GM18520 (cell line): Measurements from ENCODE around the gene GOLGA8M.
"Not testable (repeated sequence)": the region's sequence is repeated elsewhere in the genome, so short reads cannot be mapped to it uniquely, and the experiment has no call there.

Experiments used
- ATAC-seq: cut with Tn5 transposase; IDR thresholded peaks from one replicate; pipeline ENCODE4 v1.9.1; 2021; ENCODE audit not compliant: unreplicated experiment

GOLGA8M gene, protein sequence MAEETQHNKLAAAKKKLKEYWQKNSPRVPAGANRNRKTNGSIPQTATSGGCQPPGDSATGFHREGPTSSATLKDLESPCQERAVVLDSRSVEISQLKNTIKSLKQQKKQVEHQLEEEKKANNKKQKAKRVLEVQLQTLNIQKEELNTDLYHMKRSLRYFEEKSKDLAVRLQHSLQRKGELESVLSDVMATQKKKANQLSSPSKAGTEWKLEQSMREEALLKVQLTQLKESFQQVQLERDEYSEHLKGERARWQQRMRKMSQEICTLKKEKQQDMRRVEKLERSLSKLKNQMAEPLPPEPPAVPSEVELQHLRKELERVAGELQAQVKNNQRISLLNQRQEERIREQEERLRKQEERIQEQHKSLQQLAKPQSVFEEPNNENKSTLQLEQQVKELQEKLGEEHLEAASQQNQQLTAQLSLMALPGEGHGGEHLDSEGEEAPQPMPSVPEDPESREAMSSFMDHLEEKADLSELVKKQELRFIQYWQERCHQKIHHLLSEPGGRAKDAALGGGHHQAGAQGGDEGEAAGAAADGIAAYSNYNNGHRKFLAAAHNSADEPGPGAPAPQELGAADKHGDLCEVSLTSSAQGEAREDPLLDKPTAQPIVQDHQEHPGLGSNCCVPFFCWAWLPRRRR

DNA sequence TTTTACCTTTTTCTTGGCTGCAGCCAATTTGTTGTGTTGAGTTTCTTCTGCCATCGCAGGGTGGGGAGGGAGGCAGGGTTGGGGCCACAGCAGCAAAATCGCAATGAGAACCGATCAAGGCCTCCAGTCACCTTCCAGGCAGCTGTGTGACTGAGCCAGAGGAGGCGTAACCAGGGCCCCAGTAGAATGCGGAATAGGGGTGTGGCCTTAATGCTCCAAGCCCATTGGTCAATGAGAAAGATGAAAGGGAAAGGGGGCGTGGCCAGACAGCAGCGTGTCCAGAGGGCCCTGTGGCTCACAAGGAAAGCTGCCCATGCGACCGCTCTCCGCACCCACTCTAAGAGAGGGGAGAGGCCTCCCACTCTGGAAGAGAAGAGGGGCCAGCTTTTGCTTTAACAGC lies at the start of gene GOLGA8M:
Gene GOLGA8M (minus strand): TSS at position 152 of the 400 bp plus-strand sequence. CDS start 98 bp downstream, at position 54.
- ATAC-seq = not testable (repeated sequence)

GRCh38 chr15:28742890-28743289 lies 30.7 kb upstream of the GOLGA8M start:
- ATAC-seq = not testable (repeated sequence)

DNA sequence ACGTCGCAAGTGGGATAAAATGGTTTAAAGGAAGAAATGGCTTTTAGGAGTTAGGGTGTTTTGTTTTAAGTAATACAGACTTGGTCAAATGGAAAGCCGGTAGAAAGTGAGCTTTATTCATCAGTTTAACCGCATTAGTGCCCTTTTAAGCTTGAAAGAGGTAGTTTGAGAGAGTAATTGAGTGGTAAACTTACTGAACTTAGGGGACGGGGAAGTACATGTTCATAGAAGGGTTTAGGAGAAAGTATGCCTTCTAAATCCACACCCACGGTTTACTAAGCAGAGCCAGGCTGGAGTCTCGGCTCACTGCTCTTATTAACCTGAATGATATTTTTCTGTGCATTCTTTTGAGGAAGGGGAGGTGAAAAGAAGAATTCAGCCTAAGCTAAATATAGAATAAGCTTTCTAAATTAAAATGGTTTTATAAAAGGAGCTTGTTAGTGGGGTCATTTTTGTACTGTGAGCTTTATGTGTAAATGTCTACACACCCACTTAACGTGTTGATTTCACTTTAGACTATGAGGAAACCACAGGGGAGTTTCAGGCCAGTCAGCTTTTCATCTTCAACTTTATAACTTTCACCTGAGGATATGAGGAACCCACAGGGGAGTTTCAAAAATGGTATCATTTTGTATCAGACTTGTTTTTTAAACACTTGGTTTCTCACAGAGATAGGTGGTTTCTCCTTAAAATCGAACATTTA lies 26.5 kb upstream of the GOLGA8M start:
- peak; percentile 64 for ATAC-seq

GRCh38 chr15:28738200-28738561 lies 26.0 kb upstream of the GOLGA8M start:
- not testable (repeated sequence) for ATAC-seq

DNA sequence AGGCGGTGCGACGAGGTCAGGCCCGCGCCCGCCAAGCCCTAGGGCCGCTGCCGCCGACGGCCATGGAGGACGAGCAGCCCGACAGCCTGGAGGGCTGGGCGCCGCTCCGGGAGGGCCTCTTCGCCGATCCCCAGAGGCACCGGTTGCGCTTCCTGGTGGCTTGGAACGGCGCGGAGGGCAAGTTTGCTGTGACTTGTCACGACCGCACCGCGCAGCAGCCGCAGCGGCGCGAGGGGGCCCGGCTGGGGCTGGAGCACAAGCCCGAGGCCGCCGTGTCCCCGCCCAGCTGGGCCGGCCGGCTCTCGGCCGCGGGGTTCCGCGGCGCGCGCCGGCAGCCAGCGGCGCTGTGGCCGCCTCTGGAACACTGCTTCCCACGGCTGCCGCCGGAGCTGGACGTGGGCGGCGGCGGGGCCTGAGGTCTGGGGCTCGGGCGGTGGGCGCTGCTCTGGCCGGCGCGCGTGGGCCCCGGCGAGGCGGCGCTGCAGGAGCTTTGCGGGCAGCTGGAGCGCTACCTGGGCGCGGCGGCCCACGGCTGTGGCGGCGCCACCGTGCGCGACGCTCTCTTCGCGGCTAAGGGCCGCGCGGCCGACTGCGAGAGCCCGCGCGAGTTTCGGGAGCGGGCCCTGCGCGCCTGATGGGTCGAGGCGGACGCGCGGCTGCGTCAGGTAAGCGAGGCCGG lies 25.4 kb upstream of the GOLGA8M start:
- ATAC-seq = not testable (repeated sequence)

DNA sequence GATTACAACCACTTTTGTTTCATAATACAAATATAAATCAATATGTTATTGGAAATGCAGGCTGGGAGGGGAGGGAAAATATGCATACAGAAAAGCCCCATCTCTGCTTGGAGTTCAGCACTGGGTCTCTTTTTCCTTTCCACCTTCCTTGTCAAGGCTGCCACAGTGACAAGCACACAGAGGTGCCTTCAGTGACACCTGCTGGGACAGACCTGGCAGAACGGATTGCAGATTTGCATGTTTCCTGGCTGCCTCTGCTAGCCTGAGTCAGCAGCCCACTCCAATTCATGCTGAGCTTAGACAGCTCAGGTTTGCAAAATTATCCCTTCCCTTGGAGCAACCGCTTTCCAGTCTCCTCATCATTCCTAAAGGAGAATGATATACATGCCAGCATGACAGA lies 15.8 kb upstream of the GOLGA8M start:
- ATAC-seq = not testable (repeated sequence)

DNA sequence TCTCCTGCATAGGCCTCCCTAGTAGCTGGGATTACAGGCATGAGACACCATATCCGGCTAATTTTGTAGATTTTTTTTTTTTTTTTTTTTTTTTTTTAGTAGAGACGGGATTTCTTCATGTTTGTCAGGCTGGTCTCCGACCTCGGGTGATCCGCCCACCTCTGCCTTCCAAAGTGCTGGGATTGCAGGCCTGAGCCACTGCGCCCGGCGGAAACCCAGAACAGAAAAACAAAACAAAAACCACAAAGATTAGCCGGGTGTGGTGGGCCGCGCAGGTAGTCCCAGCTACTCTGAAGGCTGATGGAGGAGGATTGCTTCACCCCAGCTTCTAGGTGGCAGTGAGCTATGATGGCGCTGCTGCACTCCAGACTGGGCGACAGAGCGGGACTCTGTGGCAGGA lies 14.8 kb upstream of the GOLGA8M start:
- ATAC-seq = not testable (repeated sequence)

DNA sequence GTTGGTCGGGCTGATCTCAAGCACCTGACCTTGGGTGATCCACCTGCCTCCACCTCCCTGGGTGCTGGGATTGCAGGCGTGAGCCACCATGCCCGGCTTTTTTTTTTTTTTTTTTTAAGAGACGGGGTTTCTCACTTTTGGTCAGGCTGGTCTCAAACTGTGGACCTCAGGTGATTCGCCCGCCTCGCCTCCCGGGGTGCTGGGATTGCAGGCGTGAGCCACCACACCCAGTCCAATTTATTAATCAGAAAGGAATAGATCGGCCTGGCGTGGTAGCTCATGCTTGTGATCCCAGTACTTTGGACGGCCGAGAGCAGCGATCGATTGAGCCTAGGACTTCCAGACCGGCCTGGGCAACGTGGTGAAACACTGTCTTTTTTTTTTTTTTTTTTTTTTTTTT lies 13.9 kb upstream of the GOLGA8M start:
- ATAC-seq = no peak

DNA sequence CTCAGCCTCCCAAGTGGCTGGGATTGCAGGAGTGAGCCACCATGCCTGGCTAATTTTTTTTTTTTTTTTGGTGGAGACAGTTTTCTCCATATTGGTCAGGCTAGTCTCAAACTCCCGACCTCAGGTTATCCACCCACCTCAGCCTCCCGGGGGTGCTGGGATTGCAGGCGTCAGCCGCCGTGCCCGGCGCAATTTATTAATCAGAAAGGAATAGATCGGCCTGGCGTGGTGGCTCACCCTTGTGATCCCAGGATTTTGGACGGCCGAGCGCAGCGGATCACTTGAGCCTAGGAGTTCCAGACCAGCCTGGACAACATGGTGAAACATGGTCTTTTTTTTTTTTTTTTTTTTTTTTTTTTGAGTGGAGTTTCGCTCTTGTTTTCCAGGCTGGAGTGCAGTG lies 13.3 kb upstream of the GOLGA8M start:
- ATAC-seq = no peak

- ATAC-seq = not testable (repeated sequence)
Measured at GRCh38 chr15:28723986-28724385, 11.8 kb upstream of the GOLGA8M start.

DNA sequence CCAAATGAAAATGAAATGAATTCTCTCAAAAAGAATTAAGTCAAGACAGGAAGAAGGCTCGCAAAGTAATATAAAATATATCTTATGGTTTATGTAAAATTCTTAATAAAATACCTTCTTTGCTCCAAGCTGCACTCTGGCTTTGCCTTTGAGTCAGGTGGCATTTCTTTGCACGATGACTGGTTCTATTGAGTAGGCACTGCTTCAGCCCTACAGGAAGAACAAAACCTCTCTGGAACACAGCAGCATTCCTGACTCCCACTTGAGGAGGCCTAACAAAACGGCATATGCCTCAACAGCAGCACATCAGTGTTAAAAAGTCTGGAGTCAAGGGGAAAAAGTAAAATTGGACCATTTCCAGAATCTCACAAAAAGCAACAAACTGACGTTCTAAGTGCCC lies 7.4 kb upstream of the GOLGA8M start:
- not testable (repeated sequence) for ATAC-seq

DNA sequence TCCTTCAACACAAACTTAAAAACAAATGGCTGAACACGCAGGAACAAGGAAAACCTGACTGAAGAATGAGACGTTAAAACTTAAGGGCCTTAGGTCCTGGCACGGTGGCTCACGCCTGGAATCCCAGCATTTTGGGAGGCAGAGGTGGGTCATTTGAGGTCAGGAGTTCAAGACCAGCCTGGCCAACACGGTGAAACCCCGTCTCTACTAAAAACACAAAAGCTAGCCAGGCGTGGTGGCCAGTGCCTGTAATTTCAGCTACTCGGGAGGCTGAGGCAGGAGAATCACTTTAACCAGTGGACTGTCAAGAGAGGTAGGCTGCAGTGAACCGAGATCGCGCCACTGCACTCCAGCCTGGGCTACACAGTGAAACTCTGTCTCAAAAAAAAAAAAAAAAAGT lies 6.4 kb upstream of the GOLGA8M start:
- ATAC-seq = not testable (repeated sequence)

GRCh38 chr15:28714176-28714575 lies 2.0 kb upstream of the GOLGA8M start:
- ATAC-seq = not testable (repeated sequence)

- not testable (repeated sequence) for ATAC-seq
Measured at GRCh38 chr15:28703927-28704326, 8.3 kb downstream of the GOLGA8M start.

- ATAC-seq = not testable (repeated sequence)
Measured at GRCh38 chr15:28702427-28702826, 9.8 kb downstream of the GOLGA8M start.

- ATAC-seq = not testable (repeated sequence)
Measured at GRCh38 chr15:28694006-28694751, 18.0 kb downstream of the GOLGA8M start.

GRCh38 chr15:28693021-28693420 lies 19.2 kb downstream of the GOLGA8M start:
- ATAC-seq = not testable (repeated sequence)

GRCh38 chr15:28673533-28673932 lies 38.7 kb downstream of the GOLGA8M start:
- not testable (repeated sequence) for ATAC-seq

DNA sequence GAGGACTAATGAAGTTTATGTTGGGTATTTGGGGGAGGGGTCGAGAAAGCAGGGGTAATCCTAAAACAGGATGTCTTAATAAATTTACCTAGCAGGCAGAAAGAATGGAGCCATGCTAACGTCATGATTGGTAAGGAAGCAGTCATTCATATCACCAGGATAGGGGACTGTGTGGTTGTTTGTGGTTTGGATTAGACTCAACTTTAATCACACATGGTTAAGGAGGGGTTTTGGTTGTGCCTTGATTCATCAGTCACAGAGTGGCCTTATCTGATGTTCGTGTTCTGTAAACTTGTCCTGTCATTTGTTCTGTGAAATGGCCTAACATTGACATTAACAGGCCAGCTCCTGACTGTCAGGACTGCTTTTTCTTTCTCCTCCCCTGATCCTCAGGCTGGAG lies 40.1 kb downstream of the GOLGA8M start:
- not testable (repeated sequence) for ATAC-seq

DNA sequence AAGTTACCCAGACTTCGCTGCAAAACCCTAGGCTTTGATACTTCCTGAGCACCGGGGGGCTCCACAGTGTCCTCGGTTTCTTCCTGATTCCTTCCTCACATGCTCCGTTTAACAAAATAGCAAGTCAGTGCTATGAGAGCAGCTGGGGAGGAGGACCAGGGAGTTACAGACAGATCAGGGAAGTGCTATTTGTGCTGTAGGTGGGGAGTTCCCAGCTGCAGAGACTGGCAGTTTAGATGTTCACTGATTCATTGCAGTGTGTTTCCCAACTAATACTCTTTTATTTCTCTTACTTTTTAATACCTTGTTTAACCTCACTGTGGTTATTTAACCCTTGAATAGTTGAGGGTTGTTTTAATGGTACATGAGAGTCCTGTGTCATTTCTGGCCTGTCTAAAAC lies 45.8 kb downstream of the GOLGA8M start:
- not testable (repeated sequence) for ATAC-seq
